HEK293 (cell line): Measurements from ENCODE around the gene IFNLR1.

Experiments
- CTCF ChIP-seq: fragments of 450-650 bp; formaldehyde crosslinking; IDR thresholded peaks from 2 replicates; pipeline ENCODE4 v1.5.1; 2016; ENCODE audit warnings: missing biosample characterization, missing genetic modification characterization
- IKZF3 ChIP-seq: fragments of 450-650 bp; IDR thresholded peaks from 2 replicates; pipeline ENCODE4 v1.5.0; 2018; ENCODE audit warnings: missing biosample characterization, mild to moderate bottlenecking, missing genetic modification characterization, moderate library complexity
- PRDM10 ChIP-seq: fragments of 450-650 bp; formaldehyde crosslinking; IDR thresholded peaks from 2 replicates; pipeline ENCODE4 v1.5.1; 2016; ENCODE audit warnings: missing biosample characterization, missing genetic modification characterization
- TCF7L2 ChIP-seq: IDR thresholded peaks from 2 replicates; pipeline ENCODE4 v1.6.1; 2011; ENCODE audit warnings: low read depth, mild to moderate bottlenecking, inconsistent platforms, low read length, moderate library complexity, borderline replicate concordance
- ZNF626 ChIP-seq: fragments of 450-650 bp; sonication (Bioruptor Pico); formaldehyde crosslinking; IDR thresholded peaks from 2 replicates; pipeline ENCODE4 v1.5.1; 2018; ENCODE audit warnings: missing biosample characterization, missing genetic modification characterization, inconsistent platforms

- TF ChIP-seq CTCF (tag by site-specific recombination) (no peak), TCF7L2 (no peak), PRDM10 (tag by site-specific recombination) (no peak), IKZF3 (tag by site-specific recombination) (no peak), ZNF626 (tag by site-specific recombination) (no peak)
Measured at GRCh38 chr1:24181619-24182018, 5.5 kb downstream of the IFNLR1 start.
